Keratinocyte (primary cell): Measurements from ENCODE around the gene DCAKD. TPM values are rescaled to one million over a fixed set of nuclear protein-coding genes. Genes with fewer than 3 reads are reported as not detected.

Source experiments
- DNase-seq: peaks from one replicate; pipeline ENCODE4 v3.0.0-alpha.2; 2011; ENCODE audit warnings: low read depth, missing footprints, low spot score
- FAIRE-seq: peaks from 2 replicates; lab custom pipeline; 2011; peaks lifted over from hg19 to GRCh38; lab: Jason Lieb, UNC
- H2AFZ ChIP-seq: 2 replicates; pipeline ENCODE4 v1.6.0; 2012; ENCODE audit warnings: low read length, control low read depth, inconsistent platforms; ENCODE audit not compliant: control insufficient read depth
- H3K27ac ChIP-seq: 2 replicates; pipeline ENCODE4 v1.5.1; 2011; ENCODE audit warnings: low read length; ENCODE audit not compliant: control insufficient read depth, insufficient read depth
- H3K27me3 ChIP-seq: 3 replicates; pipeline ENCODE4 v1.6.0; 2011; ENCODE audit warnings: low read length; ENCODE audit not compliant: control insufficient read depth, insufficient read depth; ENCODE audit errors: extremely low read depth
- H3K36me3 ChIP-seq, 2 experiments: 2 replicates in 1 of 2; 3 replicates in 1 of 2; pipeline ENCODE4 v1.5.1; 2011; ENCODE audit warnings: low read length in 2 of 2, mild to moderate bottlenecking in 1 of 2; ENCODE audit not compliant: control insufficient read depth in 2 of 2, insufficient read depth in 2 of 2; ENCODE audit errors: extremely low read depth in 1 of 2
- H3K4me1 ChIP-seq: 3 replicates; pipeline ENCODE4 v1.5.1; 2011; ENCODE audit warnings: low read length; ENCODE audit not compliant: control insufficient read depth, insufficient read depth; ENCODE audit errors: extremely low read depth
- H3K4me2 ChIP-seq: 3 replicates; pipeline ENCODE4 v1.6.0; 2011; ENCODE audit warnings: low read depth, low read length; ENCODE audit not compliant: control insufficient read depth, insufficient read depth; ENCODE audit errors: extremely low read depth
- H3K4me3 ChIP-seq, 3 experiments: fragments of 200-600 bp in 1 of 3; sonication (generic) in 1 of 3; 2 replicates in 2 of 3; 3 replicates in 1 of 3; pipeline ENCODE4 v1.5.1; 2011 to 2016; ENCODE audit warnings: low read length in 3 of 3, mild to moderate bottlenecking in 3 of 3, control low read depth in 2 of 3, inconsistent platforms in 1 of 3, low read depth in 1 of 3, mixed read lengths in 1 of 3, mixed run types in 1 of 3, moderate library complexity in 1 of 3; ENCODE audit not compliant: control insufficient read depth in 2 of 3, insufficient read depth in 2 of 3; ENCODE audit errors: extremely low read depth in 1 of 3
- H3K79me2 ChIP-seq: 2 replicates; pipeline ENCODE4 v1.6.0; 2012; ENCODE audit warnings: low read length; ENCODE audit not compliant: control insufficient read depth, insufficient read depth
- H3K9ac ChIP-seq: 3 replicates; pipeline ENCODE4 v1.6.0; 2011; ENCODE audit warnings: low read length; ENCODE audit not compliant: control insufficient read depth, insufficient read depth; ENCODE audit errors: extremely low read depth
- H3K9me1 ChIP-seq: 3 replicates; pipeline ENCODE4 v1.6.0; 2011; ENCODE audit warnings: low read length; ENCODE audit not compliant: control insufficient read depth, insufficient read depth; ENCODE audit errors: extremely low read depth
- H3K9me3 ChIP-seq: 2 replicates; pipeline ENCODE4 v1.5.1; 2012; ENCODE audit warnings: low read depth, low read length; ENCODE audit not compliant: control insufficient read depth
- H4K20me1 ChIP-seq: 3 replicates; pipeline ENCODE4 v1.6.0; 2011; ENCODE audit warnings: low read length; ENCODE audit not compliant: control insufficient read depth, insufficient read depth; ENCODE audit errors: extremely low read depth
- CTCF ChIP-seq, 3 experiments: IDR thresholded peaks in 1 of 3; conservative IDR thresholded peaks in 1 of 3; optimal IDR thresholded peaks in 1 of 3; 2 replicates in 2 of 3; 3 replicates in 1 of 3; pipeline versions ENCODE3 to v1.5.1; 2011; ENCODE audit warnings: low read length in 3 of 3, mild to moderate bottlenecking in 3 of 3, moderate library complexity in 2 of 3, control low read depth in 1 of 3, inconsistent platforms in 1 of 3; ENCODE audit not compliant: insufficient read depth in 2 of 3; ENCODE audit errors: extremely low read depth in 1 of 3
- EZH2 ChIP-seq: IDR thresholded peaks from one replicate; pipeline ENCODE4 v1.6.1; 2012; ENCODE audit warnings: inconsistent platforms, mild to moderate bottlenecking, low read length, moderate library complexity
- dilution Hi-C: fragments of 300-500 bp; cut with MboI; formaldehyde crosslinking; loops from one replicate; pipeline ENCODE4 v1.7.0; 2020; ENCODE audit warnings: low sequenced_read_pairs; ENCODE audit not compliant: extremely low pct_ligation_motif_present
- polyA plus RNA-seq, 5 experiments: library from polyadenylated mRNA; depleted of rRNA in 3 of 5; stranded (reverse) in 3 of 5; stranded (forward) in 1 of 5; unstranded in 1 of 5; fragments of >200 nt; gene quantifications; 1 replicate in 1 of 5; 2 replicates in 3 of 5; 3 replicates in 1 of 5; pipeline versions ENCODE4 v1.2.1 to v1.2.3, GENCODE V29; 2011 to 2012; ENCODE audit warnings: missing spikeins in 2 of 5, low read depth in 1 of 5, low replicate concordance in 1 of 5

Gene DCAKD
- polyA plus RNA-seq, 1 donor (not counting 4 experiments of a cell fraction or from before 2014, with no cell fraction given) = 18.7 TPM

GRCh38 chr17:44979426-44979995, 71.9 kb downstream of the DCAKD start:
- dilution Hi-C loops = no loop called here
- H3K79me2 ChIP-seq = no peaks in the 10 kb centered on the region
- no peaks in the 10 kb centered on the region for H3K9me1 ChIP-seq
- peaks cover 29% of the 10 kb centered on the region for H3K27me3 ChIP-seq
- no peak overlapping the region for H3K9ac ChIP-seq
- H3K36me3 ChIP-seq = no peaks in the 10 kb centered on the region
- H3K27ac ChIP-seq = no peak overlapping the region
- TF ChIP-seq CTCF (optimal IDR thresholded peaks at IDR 0.05 in 1 of 3, IDR thresholded peaks at IDR 0.05 in 1 of 3, conservative IDR thresholded peaks at IDR 0.05 in 1 of 3; ENCODE audit: extremely low read depth in 1 of 3, insufficient read depth in 2 of 3, low read length in 3 of 3) (no peak), EZH2 (no peak)
- DNase-seq = no peak
- no peaks in the 10 kb centered on the region for H3K9me3 ChIP-seq
- no peaks in the 10 kb centered on the region for H3K4me1 ChIP-seq
- H4K20me1 ChIP-seq = peaks cover 3% of the 10 kb centered on the region
- no peak overlapping the region for H2AFZ ChIP-seq
- no peak for FAIRE-seq
- no peak overlapping the region for H3K4me3 ChIP-seq
- H3K4me2 ChIP-seq = no peak overlapping the region

- no peak overlapping the region for H3K9ac ChIP-seq
- peaks cover 3% of the 10 kb centered on the region for H4K20me1 ChIP-seq
- no peak overlapping the region for H3K4me3 ChIP-seq
- no peak overlapping the region for H2AFZ ChIP-seq
- DNase-seq (no peak), FAIRE-seq (no peak)
- TF ChIP-seq CTCF (optimal IDR thresholded peaks at IDR 0.05 in 1 of 3, IDR thresholded peaks at IDR 0.05 in 1 of 3, conservative IDR thresholded peaks at IDR 0.05 in 1 of 3; ENCODE audit: extremely low read depth in 1 of 3, insufficient read depth in 2 of 3, low read length in 3 of 3) = no peak
- no peak for TF ChIP-seq EZH2
- no peaks in the 10 kb centered on the region for H3K9me3 ChIP-seq
- peaks cover 29% of the 10 kb centered on the region for H3K27me3 ChIP-seq
- dilution Hi-C loops = no loop called here
- H3K9me1 ChIP-seq = no peaks in the 10 kb centered on the region
- no peaks in the 10 kb centered on the region for H3K79me2 ChIP-seq
- H3K4me1 ChIP-seq = no peaks in the 10 kb centered on the region
- no peak overlapping the region for H3K4me2 ChIP-seq
- H3K36me3 ChIP-seq = no peaks in the 10 kb centered on the region
- no peak overlapping the region for H3K27ac ChIP-seq
Measured at GRCh38 chr17:44978807-44979206, 72.6 kb downstream of the DCAKD start.
